Loucy (cell line): ENCODE measurements around the gene BTBD9.

ENCODE experiments used
- H2AFZ ChIP-seq: fragments of 200-600 bp; sonication (generic); 2 replicates; pipeline ENCODE4 v1.6.0; 2016; ENCODE audit warnings: antibody characterized with exemption, mild to moderate bottlenecking, low read length, moderate library complexity
- H3F3A ChIP-seq: fragments of 200-600 bp; 2 replicates; pipeline ENCODE4 v1.6.0; 2016; ENCODE audit warnings: antibody characterized with exemption, low read depth, mild to moderate bottlenecking
- H3K27me3 ChIP-seq: fragments of 200-600 bp; sonication (generic); 2 replicates; pipeline ENCODE4 v1.6.1; 2014; ENCODE audit warnings: low read length, mild to moderate bottlenecking; ENCODE audit not compliant: insufficient read depth, poor library complexity, severe bottlenecking
- H3K36me3 ChIP-seq: fragments of 200-600 bp; sonication (generic); 2 replicates; pipeline ENCODE4 v1.6.1; 2016; ENCODE audit warnings: low read length; ENCODE audit not compliant: insufficient read depth
- H3K4me1 ChIP-seq: fragments of 200-600 bp; sonication (generic); 2 replicates; pipeline ENCODE4 v1.5.1; 2014; ENCODE audit warnings: low read length, mild to moderate bottlenecking; ENCODE audit not compliant: insufficient read depth, poor library complexity, severe bottlenecking
- H3K4me2 ChIP-seq: fragments of 200-600 bp; sonication (generic); 2 replicates; pipeline ENCODE4 v1.6.0; 2014; ENCODE audit warnings: antibody characterized with exemption, low read length, low read depth, mild to moderate bottlenecking; ENCODE audit not compliant: poor library complexity, severe bottlenecking
- H3K4me3 ChIP-seq: fragments of 200-600 bp; sonication (generic); 2 replicates; pipeline ENCODE4 v1.5.1; 2014; ENCODE audit warnings: low read length, mild to moderate bottlenecking, mixed read lengths; ENCODE audit not compliant: poor library complexity, severe bottlenecking
- H3K79me2 ChIP-seq: fragments of 200-600 bp; sonication (generic); 2 replicates; pipeline ENCODE4 v1.6.1; 2014; ENCODE audit warnings: low read length; ENCODE audit not compliant: insufficient read depth
- H3K9ac ChIP-seq: fragments of 200-600 bp; sonication (generic); 2 replicates; pipeline ENCODE4 v1.6.0; 2014; ENCODE audit warnings: mild to moderate bottlenecking, low read depth, low read length, moderate library complexity; ENCODE audit not compliant: poor library complexity, severe bottlenecking
- H3K9me2 ChIP-seq: fragments of 200-600 bp; sonication (generic); replicated peaks from 2 replicates; pipeline ENCODE4 v1.6.1; 2016; ENCODE audit warnings: low read depth, low read length, mixed read lengths
- H3K9me3 ChIP-seq: fragments of 200-600 bp; sonication (generic); 2 replicates; pipeline ENCODE4 v1.6.1; 2014; ENCODE audit warnings: mild to moderate bottlenecking, antibody characterized with exemption, low read length, low read depth; ENCODE audit not compliant: insufficient read depth
- H4K20me1 ChIP-seq: fragments of 200-600 bp; sonication (generic); 2 replicates; pipeline ENCODE4 v1.6.0; 2014; ENCODE audit warnings: antibody characterized with exemption, low read length, mild to moderate bottlenecking; ENCODE audit not compliant: insufficient read depth, poor library complexity, severe bottlenecking
- EZH2phosphoT487 ChIP-seq: fragments of 200-600 bp; IDR thresholded peaks from 2 replicates; pipeline ENCODE4 v1.6.1; 2018; ENCODE audit warnings: antibody characterized with exemption, mild to moderate bottlenecking, moderate library complexity, borderline replicate concordance
- TF ChIP-seq, protein P1 (sequence below): fragments of 200-600 bp; sonication (generic); conservative IDR thresholded peaks from 2 replicates; pipeline ENCODE4 v1.5.1; 2014; ENCODE audit warnings: mild to moderate bottlenecking, antibody characterized with exemption, low read length

The BTBD9 gene

DNA sequence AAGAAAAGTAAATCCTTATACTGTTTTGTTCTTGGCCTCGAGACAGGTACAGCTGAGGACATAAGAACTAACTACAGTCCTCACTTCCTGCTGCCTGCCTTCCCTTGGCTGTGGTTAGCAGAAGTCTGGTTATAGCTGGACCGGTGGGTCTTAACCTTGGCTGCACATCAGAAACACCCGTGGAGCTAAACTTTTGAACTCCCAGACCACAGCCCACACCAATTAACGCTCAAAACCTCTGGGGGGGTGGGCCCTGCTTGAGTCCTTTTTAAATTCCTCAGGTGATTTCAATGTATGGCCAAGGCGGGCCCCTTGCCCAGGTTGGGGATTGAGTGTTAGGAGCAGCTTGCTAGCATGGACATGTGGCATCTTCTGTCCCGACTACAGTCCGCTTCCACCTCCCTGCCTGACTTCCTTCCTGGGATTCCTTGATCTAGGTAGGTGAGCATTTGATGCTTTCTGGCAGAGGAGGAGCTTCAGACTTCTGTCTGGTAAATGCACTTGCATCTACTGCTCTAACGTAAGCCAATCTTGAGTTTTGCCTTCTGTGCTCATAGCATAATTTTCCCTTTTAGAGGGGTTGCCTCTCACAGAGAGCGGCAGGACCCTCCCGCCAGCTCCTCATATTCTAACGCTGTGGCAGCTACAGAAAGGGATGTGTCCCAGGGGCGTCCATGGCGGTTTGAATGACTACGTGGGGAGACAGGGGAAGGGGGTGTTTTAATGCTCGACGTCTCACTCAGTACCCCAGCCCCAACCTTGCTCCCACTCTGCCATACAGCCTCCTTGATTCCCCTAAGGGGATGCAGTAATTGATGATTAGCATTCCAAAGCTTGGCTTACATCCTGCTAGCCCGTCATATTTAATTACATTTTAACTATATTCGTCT is 430.1 kb downstream of the BTBD9 start:
- no peaks in the 10 kb centered on the region for H3K9me3 ChIP-seq
- peak overlapping the region; percentile 71 for H3K4me2 ChIP-seq
- no peak overlapping the region for H2AFZ ChIP-seq
- no peaks in the 10 kb centered on the region for H3F3A ChIP-seq
- H3K9ac ChIP-seq: peak overlapping the region; percentile 16
- H3K79me2 ChIP-seq: 0 out of 2 replicates have a peak, but pooled peaks cover 2% of the 10 kb centered on the region
- no peak for TF ChIP-seq EZH2phosphoT487
- TF ChIP-seq, protein P1, sequence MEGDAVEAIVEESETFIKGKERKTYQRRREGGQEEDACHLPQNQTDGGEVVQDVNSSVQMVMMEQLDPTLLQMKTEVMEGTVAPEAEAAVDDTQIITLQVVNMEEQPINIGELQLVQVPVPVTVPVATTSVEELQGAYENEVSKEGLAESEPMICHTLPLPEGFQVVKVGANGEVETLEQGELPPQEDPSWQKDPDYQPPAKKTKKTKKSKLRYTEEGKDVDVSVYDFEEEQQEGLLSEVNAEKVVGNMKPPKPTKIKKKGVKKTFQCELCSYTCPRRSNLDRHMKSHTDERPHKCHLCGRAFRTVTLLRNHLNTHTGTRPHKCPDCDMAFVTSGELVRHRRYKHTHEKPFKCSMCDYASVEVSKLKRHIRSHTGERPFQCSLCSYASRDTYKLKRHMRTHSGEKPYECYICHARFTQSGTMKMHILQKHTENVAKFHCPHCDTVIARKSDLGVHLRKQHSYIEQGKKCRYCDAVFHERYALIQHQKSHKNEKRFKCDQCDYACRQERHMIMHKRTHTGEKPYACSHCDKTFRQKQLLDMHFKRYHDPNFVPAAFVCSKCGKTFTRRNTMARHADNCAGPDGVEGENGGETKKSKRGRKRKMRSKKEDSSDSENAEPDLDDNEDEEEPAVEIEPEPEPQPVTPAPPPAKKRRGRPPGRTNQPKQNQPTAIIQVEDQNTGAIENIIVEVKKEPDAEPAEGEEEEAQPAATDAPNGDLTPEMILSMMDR: no peak
- H3K4me1 ChIP-seq: peaks cover 50% of the 10 kb centered on the region
- no peaks in the 10 kb centered on the region for H3K9me2 ChIP-seq
- no peaks in the 10 kb centered on the region for H3K36me3 ChIP-seq
- H3K4me3 ChIP-seq: peak overlapping the region; percentile 44
- H4K20me1 ChIP-seq: no peaks in the 10 kb centered on the region
- H3K27me3 ChIP-seq: no peaks in the 10 kb centered on the region

DNA sequence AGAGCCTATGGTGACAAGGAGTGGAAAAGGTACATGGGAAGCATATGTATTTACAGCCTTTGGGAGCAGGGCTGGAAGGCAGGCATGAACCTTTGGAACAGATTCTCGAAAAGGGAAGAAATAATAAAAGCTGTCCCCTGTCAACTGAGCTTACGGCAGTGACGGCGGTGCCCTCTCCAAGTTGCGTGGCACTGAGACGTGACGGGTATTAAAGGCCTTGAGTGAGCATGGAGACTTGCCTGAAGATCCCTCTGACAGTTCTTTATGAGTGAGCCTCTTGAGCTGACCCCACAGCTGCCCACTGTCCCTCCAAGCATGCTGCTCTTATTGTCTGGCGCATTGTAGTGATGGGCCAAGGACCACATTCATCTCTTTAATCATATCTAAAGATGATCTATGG is 431.7 kb downstream of the BTBD9 start:
- Histone ChIP-seq H3F3A (no peaks in the 10 kb centered on the region), H3K4me3 (no peak overlapping the region), H4K20me1 (no peaks in the 10 kb centered on the region), H3K79me2 (0 out of 2 replicates have a peak, but pooled peaks cover 2% of the 10 kb centered on the region), H3K27me3 (no peaks in the 10 kb centered on the region), H3K9me2 (no peaks in the 10 kb centered on the region), H3K9me3 (no peaks in the 10 kb centered on the region), H3K4me2 (peak overlapping the region; percentile 71), H3K36me3 (no peaks in the 10 kb centered on the region), H2AFZ (no peak overlapping the region), H3K4me1 (peaks cover 46% of the 10 kb centered on the region), H3K9ac (no peak overlapping the region)
- TF ChIP-seq, protein P1: no peak
- no peak for TF ChIP-seq EZH2phosphoT487

DNA sequence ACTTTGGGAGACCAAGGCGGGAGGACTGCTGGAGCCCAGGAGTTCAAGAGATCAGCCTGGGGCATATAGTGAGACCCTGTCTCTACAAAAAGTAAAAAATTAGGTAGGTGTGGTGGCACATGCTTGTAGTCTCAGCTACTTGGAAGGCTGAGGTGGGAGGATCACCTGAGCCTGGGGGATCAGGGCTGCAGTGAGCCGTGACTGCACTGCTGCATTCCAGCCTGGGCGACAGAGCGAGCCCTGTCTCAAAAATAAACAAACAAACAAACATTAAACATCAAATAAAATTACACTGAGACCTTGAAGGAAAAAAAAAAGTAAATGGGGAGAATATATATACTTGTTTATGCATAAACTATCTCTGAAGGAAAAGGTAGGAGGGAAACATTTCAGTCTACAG is 432.4 kb downstream of the BTBD9 start:
- Histone ChIP-seq H3K9ac (no peak overlapping the region), H3K4me2 (no peak overlapping the region), H3K4me1 (peaks cover 40% of the 10 kb centered on the region), H3F3A (no peaks in the 10 kb centered on the region), H3K4me3 (no peak overlapping the region), H3K27me3 (no peaks in the 10 kb centered on the region), H3K9me3 (no peaks in the 10 kb centered on the region), H3K79me2 (0 out of 2 replicates have a peak, but pooled peaks cover 2% of the 10 kb centered on the region), H2AFZ (no peak overlapping the region), H3K36me3 (no peaks in the 10 kb centered on the region), H3K9me2 (no peaks in the 10 kb centered on the region), H4K20me1 (no peaks in the 10 kb centered on the region)
- TF ChIP-seq, protein P1: no peak
